Thyroid gland (tissue), 4 donors: Measurements from ENCODE around the gene KLK3. TPM values are rescaled to one million over a fixed set of nuclear protein-coding genes. Genes with fewer than 3 reads are reported as not detected.

Source experiments
- DNase-seq, 2 donors: peaks; one replicate each; pipeline ENCODE4 v3.0.0-alpha.2; 2019
- H3K27ac ChIP-seq, 3 donors: fragments of 200-600 bp; sonication (generic); 1 replicate in 2 of 3; 2 replicates in 1 of 3; pipeline ENCODE4 v1.5.1; 2016 to 2019; ENCODE audit warnings: mild to moderate bottlenecking in 1 of 3, moderate library complexity in 1 of 3
- H3K27me3 ChIP-seq: fragments of 200-600 bp; sonication (generic); one replicate; pipeline ENCODE4 v1.5.1; 2019
- H3K36me3 ChIP-seq, 2 donors: fragments of 200-600 bp; sonication (generic); one replicate each; pipeline ENCODE4 v1.5.1; 2016 to 2019
- H3K4me1 ChIP-seq, 2 donors: fragments of 200-600 bp; sonication (generic); one replicate each; pipeline ENCODE4 v1.5.1; 2017 to 2019
- H3K4me3 ChIP-seq, 3 donors: fragments of 200-600 bp; sonication (generic); replicated peaks in 1 of 3; 1 replicate in 2 of 3; 2 replicates in 1 of 3; pipeline ENCODE4 v1.5.1; 2016; ENCODE audit warnings: mild to moderate bottlenecking in 1 of 3
- H3K9me3 ChIP-seq: fragments of 200-600 bp; sonication (generic); one replicate; pipeline ENCODE4 v1.5.1; 2017
- POLR2A ChIP-seq, 2 donors: fragments of 450-650 bp; IDR thresholded peaks; one replicate each; pipeline ENCODE4 v1.6.1; 2017; ENCODE audit warnings: antibody characterized with exemption in 2 of 2, mild to moderate bottlenecking in 2 of 2, moderate library complexity in 1 of 2
- WGBS, 2 donors: methylation state at CpG; one replicate each; pipeline ENCODE4 v1.1.5; 2017; 5-methylcytosine and 5-hydroxymethylcytosine counted together
- intact Hi-C: fragments of 100-400 bp; cut with DNase I; formaldehyde crosslinking; loops from one replicate; pipeline ENCODE4 v1.15.1; 2023
- total RNA-seq, 4 donors: library from RNA; depleted of rRNA; stranded (reverse); fragments of >200 nt; gene quantifications; one replicate each; pipeline ENCODE4 v1.2.3, GENCODE V29; 2016
- TF ChIP-seq, protein P1 (sequence below), 6 experiments: fragments of 200-600 bp in 3 of 6; fragments of 450-650 bp in 3 of 6; sonication (generic) in 3 of 6; IDR thresholded peaks; one replicate each; pipeline ENCODE4 v1.5.1; 2016 to 2019; ENCODE audit warnings: antibody characterized with exemption in 6 of 6, mild to moderate bottlenecking in 2 of 6, inconsistent platforms in 1 of 6, moderate library complexity in 1 of 6

KLK3 gene
- total RNA-seq, 4 donors from 2014 or later: 0.54 to 1.3 TPM; not detected in 2

DNA sequence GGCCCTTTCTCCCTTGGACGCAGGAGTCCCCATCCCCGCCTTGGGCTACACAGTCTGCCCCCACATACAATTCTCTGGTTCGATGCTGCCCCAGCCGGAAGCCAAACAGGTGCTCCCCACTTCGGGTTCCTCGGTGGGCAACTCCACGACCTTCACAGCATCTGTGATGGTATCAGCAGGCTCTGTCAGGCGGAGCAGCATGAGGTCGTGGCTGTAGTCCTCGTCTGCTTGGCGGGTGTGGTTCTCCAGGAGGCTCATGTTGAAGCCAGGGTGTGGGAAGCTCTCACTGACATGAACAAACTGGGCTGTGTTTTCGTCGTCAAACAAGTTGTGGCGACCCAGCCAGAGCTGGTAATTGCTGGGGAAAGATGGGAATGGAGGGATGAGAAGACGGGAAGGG lies 34.6 kb upstream of the KLK3 start:
- no peak for TF ChIP-seq POLR2A (IDR thresholded peaks at IDR 0.05)
- H3K9me3 ChIP-seq: no peaks in the 10 kb centered on the region
- H3K4me3 ChIP-seq: no peak overlapping the region
- H3K4me1 ChIP-seq: peaks cover 0 to 14% of the 10 kb centered on the region in 2 donors
- peaks cover 4% of the 10 kb centered on the region for H3K27me3 ChIP-seq
- WGBS, 2 donors: 11 to 12% methylated on average over 12 to 15 of the region's 15 CpGs
- H3K27ac ChIP-seq: no peak overlapping the region
- intact Hi-C loops: no loop called here
- no peaks in the 10 kb centered on the region for H3K36me3 ChIP-seq
- no peak for DNase-seq

DNA sequence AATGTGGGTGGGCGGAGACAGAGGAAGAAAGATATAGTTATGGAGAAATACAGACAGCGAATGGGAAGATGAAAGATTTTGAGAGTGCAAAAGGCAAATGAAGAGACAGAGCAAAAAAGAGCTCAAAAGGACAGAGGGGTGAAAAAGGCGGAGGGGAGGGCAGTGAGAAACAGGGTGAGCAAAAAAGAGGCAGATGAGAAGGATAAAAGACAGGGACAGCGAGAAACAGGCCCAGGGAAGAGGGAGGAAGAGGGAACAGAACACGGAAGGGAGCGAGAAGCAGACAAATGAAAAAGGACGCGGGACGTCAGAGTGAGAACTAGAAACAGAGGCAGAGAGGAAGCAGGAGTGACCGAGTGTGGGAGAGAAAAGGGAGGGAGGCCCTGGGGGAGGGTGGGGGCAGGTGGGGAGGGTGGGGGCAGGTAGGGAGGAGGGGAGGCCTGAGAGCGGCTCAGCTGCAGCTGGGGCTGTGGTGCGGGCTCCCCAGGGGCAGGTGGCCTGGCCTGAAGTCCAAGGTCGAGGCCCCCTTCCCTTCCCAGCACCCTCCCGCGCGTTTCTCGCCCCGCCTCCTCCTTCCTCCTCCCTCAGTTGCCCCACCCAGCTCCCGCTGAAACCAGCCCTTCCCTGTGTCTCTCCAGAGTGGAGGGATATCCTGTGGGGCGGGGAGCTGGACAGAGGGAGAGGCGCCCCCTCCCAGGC lies 34.0 kb upstream of the KLK3 start:
- intact Hi-C loops: no loop called here
- DNase-seq: no peak
- no peak overlapping the region for H3K4me3 ChIP-seq
- no peak for TF ChIP-seq POLR2A (IDR thresholded peaks at IDR 0.05)
- TF ChIP-seq, protein P1, sequence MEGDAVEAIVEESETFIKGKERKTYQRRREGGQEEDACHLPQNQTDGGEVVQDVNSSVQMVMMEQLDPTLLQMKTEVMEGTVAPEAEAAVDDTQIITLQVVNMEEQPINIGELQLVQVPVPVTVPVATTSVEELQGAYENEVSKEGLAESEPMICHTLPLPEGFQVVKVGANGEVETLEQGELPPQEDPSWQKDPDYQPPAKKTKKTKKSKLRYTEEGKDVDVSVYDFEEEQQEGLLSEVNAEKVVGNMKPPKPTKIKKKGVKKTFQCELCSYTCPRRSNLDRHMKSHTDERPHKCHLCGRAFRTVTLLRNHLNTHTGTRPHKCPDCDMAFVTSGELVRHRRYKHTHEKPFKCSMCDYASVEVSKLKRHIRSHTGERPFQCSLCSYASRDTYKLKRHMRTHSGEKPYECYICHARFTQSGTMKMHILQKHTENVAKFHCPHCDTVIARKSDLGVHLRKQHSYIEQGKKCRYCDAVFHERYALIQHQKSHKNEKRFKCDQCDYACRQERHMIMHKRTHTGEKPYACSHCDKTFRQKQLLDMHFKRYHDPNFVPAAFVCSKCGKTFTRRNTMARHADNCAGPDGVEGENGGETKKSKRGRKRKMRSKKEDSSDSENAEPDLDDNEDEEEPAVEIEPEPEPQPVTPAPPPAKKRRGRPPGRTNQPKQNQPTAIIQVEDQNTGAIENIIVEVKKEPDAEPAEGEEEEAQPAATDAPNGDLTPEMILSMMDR (IDR thresholded peaks at IDR 0.05): no peak
- 10 to 12% methylated on average over 18 to 21 of the region's 21 CpGs for WGBS, 2 donors
- no peaks in the 10 kb centered on the region for H3K36me3 ChIP-seq
- H3K9me3 ChIP-seq: no peaks in the 10 kb centered on the region
- peaks cover 4% of the 10 kb centered on the region for H3K27me3 ChIP-seq
- H3K4me1 ChIP-seq: peaks cover 0 to 14% of the 10 kb centered on the region in 2 donors
- no peak overlapping the region for H3K27ac ChIP-seq

DNA sequence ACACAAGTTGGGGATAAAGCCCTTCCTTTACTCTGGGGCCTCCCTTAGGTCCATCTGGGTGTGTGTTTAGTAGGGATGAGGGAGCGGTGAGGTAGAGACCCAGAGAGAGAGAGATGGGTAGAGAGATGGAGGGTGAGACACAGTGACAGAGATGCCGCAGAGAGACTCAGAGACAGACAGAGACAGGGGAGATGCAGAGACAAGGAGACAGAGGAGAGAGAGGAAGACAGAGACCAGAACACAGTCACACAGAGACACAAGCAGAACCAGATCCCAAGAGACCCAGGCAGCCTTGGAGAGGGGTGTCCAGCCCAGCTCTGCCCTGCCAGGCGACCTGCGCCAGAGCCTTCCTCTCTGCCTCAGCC lies 33.5 kb upstream of the KLK3 start:
- H3K36me3 ChIP-seq: no peaks in the 10 kb centered on the region
- intact Hi-C loops: no loop called here
- H3K27me3 ChIP-seq: peaks cover 4% of the 10 kb centered on the region
- DNase-seq: no peak
- TF ChIP-seq POLR2A (IDR thresholded peaks at IDR 0.05): no peak
- TF ChIP-seq, protein P1 (IDR thresholded peaks at IDR 0.05): no peak
- no peak overlapping the region for H3K4me3 ChIP-seq
- 63 to 70% methylated on average over 4 of the region's 4 CpGs for WGBS, 2 donors
- H3K9me3 ChIP-seq: no peaks in the 10 kb centered on the region
- H3K4me1 ChIP-seq: peaks cover 0 to 14% of the 10 kb centered on the region in 2 donors
- no peak overlapping the region for H3K27ac ChIP-seq

DNA sequence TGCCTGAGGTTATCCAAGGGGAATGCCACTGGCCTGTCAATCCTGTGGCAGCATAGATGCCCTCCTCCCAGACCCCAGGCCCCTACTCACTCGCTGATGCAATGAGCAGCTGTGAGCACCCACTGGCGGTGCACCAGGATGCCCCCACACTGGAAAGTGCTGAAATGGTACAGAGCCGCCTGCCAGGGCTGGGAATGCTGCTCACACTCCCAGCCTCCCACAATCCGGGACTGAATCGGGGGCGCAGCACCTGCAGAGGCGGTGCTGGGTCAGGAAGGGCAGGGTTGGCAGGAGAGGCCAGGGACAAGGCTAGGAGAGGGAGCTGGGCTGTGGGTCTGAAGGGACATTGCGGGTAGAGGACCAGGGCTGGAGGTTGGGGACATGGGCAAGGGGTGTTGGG lies 33.1 kb upstream of the KLK3 start:
- TF ChIP-seq, protein P1 (IDR thresholded peaks at IDR 0.05): no peak
- no peak for TF ChIP-seq POLR2A (IDR thresholded peaks at IDR 0.05)
- no peaks in the 10 kb centered on the region for H3K9me3 ChIP-seq
- H3K4me3 ChIP-seq: no peak overlapping the region
- WGBS, 2 donors: 60 to 65% methylated on average over 5 to 6 of the region's 8 CpGs
- H3K4me1 ChIP-seq: peaks cover 0 to 14% of the 10 kb centered on the region in 2 donors
- H3K27ac ChIP-seq: no peak overlapping the region
- no peaks in the 10 kb centered on the region for H3K36me3 ChIP-seq
- intact Hi-C loops: no loop called here
- H3K27me3 ChIP-seq: peaks cover 4% of the 10 kb centered on the region
- no peak for DNase-seq

DNA sequence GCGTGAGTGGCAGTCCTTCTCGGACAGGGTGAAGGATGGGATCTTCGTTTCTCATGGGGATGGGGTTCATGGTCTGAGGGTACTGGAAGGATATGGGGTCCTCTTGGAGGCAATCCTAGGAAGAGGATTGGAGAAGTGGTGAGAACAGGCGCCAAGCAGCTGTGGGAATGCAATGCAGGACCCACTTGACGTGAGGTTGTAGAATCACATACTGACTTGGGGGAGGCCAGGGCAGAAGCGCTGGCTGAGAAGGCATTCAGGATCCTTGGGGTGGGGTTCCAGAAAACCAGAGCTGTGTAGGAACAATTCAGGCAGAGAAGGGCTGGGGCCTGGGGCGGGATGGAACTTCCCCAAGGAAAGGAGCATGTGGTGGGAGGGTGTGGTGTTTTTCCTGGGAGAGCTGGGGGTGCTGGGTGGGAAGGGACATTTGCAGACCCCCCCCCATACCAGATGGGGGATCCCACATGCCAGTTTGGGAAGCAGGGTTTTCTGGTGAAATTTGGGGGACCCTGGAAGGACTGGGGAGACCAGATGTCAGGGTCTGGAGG lies 32.0 kb upstream of the KLK3 start:
- no peak overlapping the region for H3K27ac ChIP-seq
- H3K27me3 ChIP-seq: peaks cover 4% of the 10 kb centered on the region

More for the DNA sequence above, 32.0 kb upstream of the KLK3 start:
- Histone ChIP-seq H3K36me3 (no peaks in the 10 kb centered on the region), H3K9me3 (no peaks in the 10 kb centered on the region), H3K4me3 (no peak overlapping the region), H3K4me1 (peaks cover 0 to 14% of the 10 kb centered on the region in 2 donors)
- WGBS, 2 donors: 64 to 81% methylated on average over 7 of the region's 7 CpGs
- intact Hi-C loops: no loop called here
- DNase-seq: no peak
- TF ChIP-seq, protein P1 (IDR thresholded peaks at IDR 0.05): no peak
- no peak for TF ChIP-seq POLR2A (IDR thresholded peaks at IDR 0.05)
